Activated T-cell treated with anti-CD3 and anti-CD28 coated beads, Interleukin-2, amount 50 U/mL, for 1 hour (primary cell): ENCODE results near the gene PSMD1.
"Not testable (repeated sequence)": the region's sequence is repeated elsewhere in the genome, so short reads cannot be mapped to it uniquely, and the experiment has no call there.

Source experiments
- DNase-seq: peaks from one replicate; pipeline ENCODE4 v3.0.0-alpha.2; 2020

The PSMD1 gene

DNA sequence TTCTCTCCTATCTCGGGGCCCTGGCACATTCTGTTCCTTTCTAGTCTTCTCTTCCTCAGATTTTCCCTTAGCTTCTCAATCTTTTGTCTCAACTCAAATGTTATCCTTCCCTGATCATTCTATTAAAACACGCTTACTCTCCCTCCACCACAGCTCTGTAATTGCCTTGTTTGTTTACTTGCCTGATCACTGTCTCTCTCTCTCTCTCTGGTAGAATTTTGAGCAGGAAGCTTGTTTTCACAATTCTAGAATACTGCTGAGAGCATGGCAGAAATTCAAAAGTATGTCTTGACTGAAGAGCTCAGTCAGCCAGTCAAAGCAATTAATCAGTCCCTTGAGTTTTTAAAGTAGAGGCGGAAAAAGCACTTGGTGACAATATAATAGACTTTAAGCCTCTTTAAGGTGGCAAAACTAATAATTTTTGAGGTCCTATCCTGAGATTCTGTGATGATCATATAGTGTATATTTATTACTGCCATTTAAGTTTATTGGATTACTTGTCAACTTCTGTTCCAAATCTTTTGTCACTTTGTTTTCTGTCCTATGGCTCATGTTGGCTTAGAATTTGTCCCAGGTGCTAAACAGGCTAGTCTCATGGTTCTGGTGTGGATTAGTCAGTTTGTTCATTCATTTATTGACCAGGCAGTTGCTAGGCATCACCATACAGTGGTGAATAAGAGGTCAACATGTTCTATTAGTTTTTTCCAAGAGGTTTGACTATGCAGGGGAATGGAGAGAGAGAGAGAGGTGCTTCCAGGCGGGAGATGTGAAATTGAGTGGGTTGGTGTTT, 2.3 kb downstream of the PSMD1 start:
- DNase-seq: no peak

DNA sequence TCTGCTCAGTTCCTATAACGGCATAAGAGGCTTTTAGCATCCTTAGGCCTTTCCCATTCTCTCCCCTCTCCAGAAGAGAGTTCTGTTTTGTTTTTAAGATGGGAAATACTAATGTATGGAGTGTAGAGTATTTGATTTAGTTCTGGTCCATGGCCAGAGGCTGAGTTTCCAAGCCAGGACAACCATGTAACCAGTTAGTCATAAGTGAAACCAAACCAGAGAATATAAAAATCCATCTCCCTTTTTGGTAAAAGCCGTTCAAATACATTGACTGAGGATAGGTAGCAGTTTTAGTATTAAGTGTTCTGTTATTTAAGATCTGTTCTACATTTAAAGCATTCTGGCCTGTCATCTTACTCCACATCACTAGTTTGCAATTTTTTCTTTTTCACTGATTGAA, 3.1 kb downstream of the PSMD1 start:
- no peak for DNase-seq

DNA sequence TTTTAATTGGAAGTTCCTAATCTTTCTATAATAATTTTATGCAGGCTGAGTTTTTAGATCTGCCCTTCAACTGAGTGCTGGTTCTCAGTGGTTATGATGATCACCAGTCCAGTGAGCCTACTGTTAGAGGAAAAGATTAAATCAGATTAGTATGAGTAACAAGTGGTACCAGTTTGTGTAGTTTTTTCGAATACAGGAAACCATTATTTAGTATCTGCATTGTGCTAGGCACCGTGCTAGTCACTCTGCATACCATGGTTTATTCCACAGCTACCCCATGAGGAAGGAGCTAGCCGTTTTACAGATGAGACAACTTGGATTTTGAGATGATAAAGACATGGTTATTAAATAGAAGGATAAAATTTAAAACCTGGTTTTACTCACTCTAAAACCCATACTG, 6.1 kb downstream of the PSMD1 start:
- DNase-seq: no peak

DNA sequence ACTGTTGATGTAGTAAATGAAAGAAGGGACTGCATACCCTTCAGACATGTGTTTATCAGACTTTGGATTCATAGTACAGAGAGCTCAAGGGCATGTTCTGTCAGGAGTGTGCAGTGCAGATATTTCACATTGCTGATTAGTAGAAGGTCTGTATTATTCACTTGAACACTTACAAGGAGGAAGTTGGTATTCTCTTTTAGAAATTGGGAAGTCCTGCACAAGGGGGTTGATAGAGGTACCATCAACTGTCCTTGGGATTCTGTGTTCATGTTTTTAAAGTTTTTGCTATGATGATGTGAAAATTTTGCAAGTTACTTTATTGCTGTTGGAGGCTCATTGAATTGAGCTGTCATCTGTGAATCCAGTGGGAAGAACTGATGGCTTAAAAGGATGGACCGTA, 6.7 kb downstream of the PSMD1 start:
- no peak for DNase-seq

DNA sequence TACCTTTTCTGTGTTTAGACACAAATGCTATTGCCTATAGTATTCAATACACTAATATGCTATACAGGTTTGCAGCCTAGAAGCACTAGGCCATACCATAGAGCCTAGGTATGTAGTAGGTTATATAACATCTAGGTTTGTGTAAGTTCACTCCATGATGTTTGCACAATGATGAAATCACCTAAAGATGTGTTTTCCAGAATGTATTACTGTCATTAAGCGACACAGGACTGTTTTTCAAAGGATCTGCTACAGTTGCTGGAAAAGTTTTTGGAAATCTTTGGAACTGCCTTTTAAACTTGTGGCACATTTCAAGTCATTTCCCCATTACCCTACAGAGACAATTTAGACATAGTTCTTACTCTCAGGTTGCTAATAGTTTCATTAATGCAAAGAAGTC, 9.3 kb downstream of the PSMD1 start:
- no peak for DNase-seq

DNA sequence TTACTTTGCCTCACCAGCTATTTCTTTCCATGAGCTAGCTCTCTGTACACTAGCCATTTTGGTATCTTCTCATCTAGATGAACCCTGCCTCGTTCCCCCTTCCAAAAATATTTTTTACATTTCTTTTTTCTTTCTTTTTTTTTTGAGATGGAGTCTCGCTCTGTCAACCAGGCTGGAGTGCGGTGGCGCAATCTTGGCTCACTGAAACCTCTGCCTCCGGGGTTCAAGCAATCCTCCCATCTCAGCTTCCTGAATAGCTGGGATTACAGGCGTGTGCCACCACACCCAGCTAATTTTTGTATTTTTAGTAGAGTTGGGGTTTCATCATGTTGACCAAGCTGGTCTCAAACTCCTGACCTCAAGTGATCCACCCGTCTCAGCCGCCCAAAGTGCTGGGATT, 10.9 kb downstream of the PSMD1 start:
- not testable (repeated sequence) for DNase-seq

DNA sequence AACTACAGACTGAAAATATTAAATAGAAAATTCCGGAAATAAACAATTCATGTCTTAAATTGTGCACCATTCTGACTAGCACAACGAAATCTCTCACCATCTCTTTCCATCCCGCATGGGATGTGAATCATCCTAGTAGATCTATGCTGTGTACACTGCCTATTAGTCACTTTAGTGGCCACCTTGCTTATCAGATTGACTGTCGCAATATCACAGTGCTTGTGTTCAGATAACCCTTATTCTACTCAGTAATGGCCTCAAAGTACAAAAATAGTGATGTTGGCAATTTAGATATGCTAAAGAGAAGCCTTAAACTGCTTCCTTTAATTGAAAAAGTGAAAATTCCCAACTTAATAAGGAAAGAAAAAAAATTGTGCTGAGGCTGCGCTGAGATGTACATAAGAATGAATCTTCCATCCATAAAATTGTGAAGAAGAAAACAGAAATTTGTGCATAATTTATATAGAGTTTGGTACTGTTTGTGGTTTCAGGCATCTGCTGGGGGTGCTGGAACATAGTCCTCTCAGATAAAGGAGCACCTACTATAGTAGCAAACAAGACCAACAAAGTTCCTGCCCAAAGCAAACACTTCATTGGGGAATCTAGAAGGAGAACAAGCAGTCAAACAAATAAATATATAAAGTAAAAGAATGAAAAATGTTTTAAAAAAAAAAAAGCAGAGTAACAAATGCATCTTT, 12.0 kb downstream of the PSMD1 start:
- DNase-seq: no peak

DNA sequence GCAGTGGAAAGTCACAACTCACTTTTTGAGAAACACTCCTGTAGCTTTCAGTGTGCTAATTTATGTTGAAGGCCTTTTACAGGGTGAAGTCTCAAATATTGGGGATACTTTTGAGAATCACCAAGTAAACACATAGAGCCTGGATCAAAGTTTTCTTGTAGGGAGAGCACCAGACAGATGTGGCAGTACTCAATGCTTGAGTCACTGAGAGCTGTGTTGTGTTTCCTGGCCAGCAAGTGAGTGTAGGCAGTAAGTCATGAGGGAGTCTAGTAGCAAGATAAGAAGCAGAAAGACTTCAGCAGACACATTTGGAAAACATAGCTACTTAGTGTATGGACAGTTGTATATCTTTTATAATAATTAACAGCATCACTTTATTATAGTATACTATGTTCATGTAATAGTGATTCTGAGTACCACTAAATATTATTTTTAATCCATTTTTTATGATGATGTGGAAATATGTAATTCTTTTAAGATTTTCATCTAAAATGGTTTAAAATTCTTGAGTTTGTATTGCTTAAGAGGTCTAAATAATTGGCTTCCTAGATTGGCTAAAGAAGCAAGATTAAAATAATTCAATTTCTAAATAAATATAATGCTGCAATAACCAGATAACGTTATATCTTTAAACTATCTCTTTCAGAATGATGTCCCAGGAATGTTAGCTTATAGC, 12.8 kb downstream of the PSMD1 start:
- no peak for DNase-seq

DNA sequence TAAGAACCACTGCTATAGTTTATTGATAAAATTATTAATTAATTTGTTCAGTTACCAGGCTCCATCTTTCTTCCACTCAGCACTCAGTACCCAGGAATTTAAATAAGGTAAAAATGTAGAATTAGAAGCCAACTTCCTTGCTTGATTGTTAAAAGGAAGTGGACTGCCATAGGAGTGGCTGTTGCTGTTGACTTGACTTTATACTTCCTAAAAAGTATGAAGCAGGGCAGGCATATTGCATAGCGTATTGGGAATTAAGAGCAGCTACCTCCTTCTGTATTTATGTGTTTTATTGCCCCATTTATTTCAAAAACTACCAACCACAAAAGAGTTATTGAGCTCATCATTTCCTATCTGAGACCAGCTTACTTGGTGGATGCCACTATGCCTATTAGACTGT, 27.9 kb downstream of the PSMD1 start:
- no peak for DNase-seq

DNA sequence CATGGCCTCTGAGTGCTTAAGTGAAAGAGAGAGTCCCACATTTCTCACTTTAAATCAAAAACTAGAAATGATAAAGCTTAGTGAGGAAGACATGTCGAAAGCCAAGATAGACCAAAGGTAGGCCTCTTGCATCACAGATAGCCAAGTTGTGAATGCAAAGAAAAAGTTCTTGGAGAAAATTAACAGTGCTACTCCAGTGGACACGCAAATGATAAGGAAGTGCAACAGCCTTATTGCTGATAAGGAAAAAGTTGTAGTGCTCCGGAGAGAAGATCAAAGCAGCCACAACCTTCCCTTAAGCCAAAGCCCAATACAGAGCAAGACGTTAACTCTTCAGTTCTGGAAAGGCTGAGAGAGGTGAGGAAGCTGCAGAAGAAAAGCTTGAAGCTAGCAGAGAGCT, 32.1 kb downstream of the PSMD1 start:
- DNase-seq: no peak

DNA sequence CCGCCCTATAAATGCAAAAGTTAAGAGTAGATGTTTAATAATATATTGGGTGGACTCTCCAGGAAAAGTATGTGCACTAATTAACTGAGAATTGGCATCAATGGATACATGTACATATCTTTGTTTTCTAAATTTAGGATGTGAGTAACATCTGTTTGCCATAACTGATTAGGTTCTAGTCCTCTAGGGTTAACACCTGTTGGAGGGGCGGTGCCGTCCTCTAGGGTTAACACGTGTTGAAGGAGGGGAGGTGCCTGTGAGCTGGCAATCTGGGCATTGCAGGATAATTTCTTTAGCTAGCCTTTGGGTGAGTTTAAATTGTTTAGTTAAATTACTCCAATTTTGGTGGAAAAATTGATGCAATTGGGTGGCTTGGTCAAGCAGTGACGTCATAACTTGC, 37.3 kb downstream of the PSMD1 start:
- no peak for DNase-seq

DNA sequence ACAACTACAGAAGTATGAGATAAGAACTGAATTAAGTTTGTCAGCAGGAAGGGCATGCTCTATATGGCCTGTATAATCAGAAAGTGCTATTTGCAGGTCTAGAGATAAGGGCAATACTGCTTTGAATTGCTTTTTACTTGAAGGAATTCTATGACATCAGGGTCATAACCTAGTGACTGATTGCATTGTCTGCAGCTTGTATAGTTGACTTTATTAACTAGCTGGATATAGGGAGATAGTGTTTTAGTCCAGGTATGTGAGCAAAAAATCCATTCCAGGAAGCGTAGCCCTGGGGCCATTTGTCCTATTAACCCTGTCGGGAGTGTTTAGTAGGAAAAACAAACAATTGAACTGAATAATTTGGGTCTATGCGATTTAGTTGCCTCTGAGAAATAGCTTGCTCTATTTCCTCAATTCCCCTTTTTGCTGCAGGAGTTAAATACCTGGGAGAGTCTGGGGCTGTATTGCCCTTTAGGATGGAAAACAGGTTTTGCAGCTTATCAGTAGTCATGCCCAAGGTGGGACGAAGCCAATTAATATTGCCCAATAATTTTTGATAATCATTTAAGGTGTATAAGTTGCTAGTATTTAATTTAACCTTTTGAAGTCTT, 38.2 kb downstream of the PSMD1 start:
- DNase-seq: no peak

DNA sequence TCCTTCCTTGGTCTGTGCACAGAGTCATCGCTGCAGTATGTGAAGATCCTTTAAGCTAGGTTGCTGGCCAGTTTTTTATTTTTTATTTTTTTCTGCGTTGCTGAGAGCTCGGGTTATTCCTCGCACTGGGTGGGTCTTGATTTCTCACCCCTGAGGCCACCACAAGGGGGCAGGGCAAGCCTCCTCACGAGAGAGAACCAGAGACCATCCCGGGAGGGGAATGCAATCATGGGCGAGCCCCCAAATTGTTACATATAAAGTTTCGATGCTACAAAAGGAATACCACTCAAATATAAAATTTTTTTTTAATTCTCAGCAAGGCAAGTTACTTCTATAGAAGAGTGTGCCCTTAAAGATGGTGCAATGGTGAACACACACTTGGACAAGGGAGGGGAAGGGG, 43.3 kb downstream of the PSMD1 start:
- no peak for DNase-seq

DNA sequence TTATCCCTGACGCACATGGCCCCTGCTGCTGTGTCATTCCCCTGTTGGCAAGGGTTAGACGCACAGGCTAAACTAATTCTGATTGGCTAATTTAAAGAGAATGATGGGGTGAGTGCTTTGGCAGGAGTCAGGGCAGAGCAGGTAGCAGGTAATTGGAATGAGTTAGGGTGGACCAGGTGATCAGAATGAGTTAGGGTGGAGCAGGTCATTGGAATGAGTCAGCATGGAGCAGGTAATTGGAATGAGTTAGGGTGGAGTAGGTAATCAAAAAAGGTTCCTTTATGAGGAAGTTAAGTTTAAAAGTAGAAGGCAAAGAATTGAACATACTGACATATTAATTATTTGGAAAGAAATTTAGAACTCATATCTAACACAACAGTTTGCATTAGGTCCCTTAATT, 43.7 kb downstream of the PSMD1 start:
- DNase-seq: not testable (repeated sequence)

DNA sequence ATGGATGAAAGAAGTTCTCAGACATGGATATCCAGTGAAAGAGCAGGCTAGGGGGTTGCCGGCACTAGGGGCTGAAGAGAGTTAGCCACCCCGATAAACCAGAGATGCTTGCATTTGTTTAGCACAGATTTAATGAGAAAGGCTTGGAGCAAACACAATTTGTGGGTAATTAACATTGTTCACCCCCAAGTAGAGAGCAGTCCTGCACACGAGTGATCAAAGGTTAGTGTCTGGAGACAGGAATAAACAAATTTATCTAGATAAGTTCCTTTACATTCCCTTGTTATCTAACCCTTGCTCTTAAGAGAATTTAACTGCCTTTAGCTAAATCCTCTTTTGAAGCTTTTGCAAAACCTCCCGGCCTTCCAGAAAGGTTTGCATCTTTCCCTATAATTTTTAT, 44.3 kb downstream of the PSMD1 start:
- no peak for DNase-seq

DNA sequence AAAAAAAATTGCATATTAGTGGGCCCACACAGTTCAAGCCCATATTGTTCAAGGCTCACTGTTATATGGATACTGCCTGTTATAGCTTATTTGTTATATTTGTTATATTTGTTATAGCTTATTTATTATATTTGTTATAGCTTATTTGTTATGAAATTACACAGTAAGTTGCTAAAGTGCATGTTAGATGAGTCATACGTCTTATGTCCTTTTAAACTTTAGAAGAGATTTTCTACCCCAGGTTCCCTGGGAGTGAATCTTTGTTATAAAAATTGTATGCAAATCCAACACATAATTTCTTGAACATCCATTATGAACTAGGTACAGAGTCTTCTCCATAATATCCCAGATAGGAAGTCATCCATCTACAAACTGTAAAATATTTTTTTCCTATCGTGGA, 46.1 kb downstream of the PSMD1 start:
- DNase-seq: no peak

DNA sequence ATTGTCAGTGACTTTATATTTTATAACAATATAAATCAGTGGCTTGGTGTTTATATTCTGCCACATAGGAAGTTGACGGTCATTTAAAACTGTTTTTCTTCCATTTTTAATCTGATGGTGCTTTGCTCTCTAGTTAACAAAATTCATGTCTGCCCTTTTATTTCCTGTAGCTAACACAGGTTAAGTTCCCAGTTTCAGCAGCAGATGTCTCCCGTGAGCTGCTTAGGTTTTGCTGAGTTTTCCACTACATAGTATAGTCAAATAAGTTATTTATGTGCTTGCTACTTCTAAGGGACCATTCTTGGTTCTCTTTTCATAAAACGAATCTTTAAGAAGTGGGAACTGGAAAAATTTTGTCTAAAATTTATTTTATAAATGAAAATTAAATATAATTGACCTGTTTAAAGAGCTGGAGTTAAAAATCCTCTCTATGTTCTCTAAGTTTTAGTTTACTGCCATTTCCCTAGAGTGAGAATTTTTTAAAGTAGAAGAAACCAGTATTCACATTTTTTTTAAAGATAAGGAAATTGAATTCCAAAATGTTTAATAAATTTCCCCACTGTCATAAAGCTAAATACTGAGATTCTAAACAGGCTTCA, 47.5 kb downstream of the PSMD1 start:
- peak; percentile 54 for DNase-seq

DNA sequence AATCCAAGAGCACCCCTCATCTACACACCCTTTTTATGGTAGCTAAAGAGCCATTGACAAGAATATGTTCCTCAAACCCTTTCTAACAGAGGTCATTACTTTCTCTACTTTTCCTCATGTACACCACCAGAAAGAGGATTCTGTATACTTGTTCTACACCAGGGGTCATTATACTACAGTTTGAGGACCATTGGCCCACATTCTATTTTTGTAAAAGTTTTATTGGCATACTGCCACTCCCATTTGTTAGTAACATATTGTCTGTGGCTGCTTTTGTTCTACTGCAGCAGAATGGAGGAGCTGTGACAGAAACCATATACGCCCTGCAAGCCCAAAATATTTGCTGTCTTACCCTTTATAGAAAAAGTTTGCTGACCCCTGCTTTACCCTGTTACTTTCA, 53.9 kb downstream of the PSMD1 start:
- DNase-seq: no peak

DNA sequence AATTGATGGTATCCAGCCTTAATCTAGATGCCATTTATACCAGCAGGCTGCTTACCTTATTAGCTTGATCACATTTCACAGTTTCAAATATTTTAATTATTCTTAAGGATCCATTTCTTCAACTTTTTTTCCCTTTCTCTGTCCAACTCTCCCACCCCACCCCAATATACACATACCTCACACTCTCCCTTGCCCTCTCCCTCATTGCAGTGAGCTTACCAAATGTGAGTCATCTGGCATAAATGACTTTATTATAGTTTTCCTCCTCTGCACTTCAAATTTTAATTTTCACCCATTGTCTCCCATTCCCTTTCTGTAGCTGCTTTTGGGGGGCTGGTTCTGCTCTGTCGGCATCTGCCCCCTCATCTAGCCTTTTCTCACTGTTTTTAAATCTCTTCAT, 55.3 kb downstream of the PSMD1 start:
- DNase-seq: no peak

DNA sequence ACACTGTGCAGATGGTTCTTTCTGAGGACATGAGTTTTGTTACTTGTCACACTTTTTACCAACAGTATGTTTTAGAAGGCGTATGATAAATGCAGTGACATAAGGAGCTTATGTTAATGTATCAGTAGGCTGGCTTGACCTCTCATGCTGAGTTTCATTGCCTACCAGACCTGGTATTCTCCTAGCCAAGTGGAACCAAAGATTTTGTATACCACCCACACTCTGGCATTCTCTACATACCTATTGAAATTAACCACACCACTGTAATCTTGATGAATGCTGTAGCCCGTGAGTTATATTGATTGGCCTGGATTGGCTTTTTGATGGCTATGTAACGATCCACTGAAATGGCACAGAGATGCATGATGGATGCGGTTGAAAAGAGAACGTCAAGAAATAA, 56.8 kb downstream of the PSMD1 start:
- DNase-seq: no peak

DNA sequence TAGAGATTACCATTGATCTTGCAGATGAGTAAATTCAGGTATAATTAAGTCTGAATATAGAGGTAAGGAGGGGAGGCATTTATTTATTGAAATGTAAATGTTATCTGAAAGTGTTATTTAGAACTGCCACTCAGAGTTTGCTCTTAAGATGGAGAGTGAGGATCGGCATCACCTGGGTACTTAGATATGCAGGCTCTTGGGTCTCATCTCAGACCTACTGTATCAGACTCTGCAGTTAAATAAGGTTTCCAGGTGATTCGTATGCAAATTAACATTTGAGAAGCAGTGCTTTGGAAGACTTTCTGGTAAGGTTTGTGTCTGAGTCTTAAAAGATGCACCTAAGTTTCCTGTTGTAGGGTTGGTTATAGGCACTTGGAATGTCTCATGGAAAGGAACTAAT, 59.0 kb downstream of the PSMD1 start:
- no peak for DNase-seq

DNA sequence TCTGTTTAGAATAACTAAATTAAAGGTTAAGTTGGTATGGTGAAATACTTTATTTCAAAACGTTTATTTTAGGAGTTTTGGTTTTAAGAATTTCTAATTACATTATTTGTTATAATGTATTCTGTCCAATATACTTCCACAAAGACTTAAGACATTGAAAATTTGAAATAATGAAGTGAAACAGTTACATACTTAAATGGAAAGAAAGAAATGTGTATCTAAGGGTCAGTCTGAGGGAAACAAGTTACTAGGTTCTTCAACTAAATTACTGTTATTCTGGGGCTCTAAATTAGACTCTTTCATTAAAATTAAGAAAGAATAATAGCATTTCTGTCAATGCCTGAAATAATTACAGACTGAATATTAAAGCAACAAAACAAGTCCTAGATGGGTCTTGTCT, 60.5 kb downstream of the PSMD1 start:
- no peak for DNase-seq

DNA sequence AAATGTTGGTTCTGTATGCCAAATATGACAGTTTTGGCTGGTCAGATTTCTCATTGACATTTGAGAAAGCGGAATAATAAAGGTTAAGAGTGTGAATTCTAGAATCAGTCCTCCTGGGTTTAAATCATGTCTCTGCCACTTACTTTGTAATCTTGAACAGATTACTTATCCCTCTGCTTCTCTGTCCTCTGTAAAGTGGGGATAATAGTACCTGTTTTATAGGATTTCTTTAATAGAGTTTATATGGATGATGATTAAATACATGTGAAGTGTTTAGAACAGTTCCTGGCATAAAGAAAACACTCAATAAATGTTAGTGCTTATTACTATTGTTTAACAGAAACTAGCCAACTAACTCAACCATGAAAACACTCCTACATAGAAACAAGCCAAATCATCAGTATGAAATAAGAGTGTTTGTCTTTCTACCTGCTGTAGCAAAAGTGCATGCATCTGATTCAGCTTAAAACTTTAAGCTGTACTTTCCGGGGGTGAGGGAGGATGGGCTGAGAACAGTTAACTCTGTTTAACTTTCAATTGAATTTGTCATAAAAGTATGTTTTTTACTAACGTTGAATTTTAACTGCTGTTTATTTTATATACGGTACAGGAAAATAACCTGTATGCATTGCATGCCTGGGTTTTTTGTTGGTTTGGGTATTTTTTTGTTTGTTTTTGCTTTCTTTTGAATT, 61.4 kb downstream of the PSMD1 start:
- DNase-seq: no peak
